LNCAP (cell line): Measurements from ENCODE around the gene LRP1B.

Source experiments
- CTCF ChIP-seq: fragments of 450-650 bp; IDR thresholded peaks from 2 replicates; pipeline ENCODE4 v1.5.1; 2017; ENCODE audit warnings: mild to moderate bottlenecking

The LRP1B gene

GRCh38 chr2:140200307-140200706, 1930.5 kb downstream of the LRP1B start:
- no peak for TF ChIP-seq CTCF

- TF ChIP-seq CTCF: no peak
Observed at GRCh38 chr2:140199312-140199711, 1931.5 kb downstream of the LRP1B start.

GRCh38 chr2:140187086-140187485, 1943.7 kb downstream of the LRP1B start:
- TF ChIP-seq CTCF: no peak

- no peak for TF ChIP-seq CTCF
Observed at GRCh38 chr2:140186313-140186712, 1944.5 kb downstream of the LRP1B start.

GRCh38 chr2:140185076-140185475, 1945.7 kb downstream of the LRP1B start:
- no peak for TF ChIP-seq CTCF

GRCh38 chr2:140183056-140183765, 1947.6 kb downstream of the LRP1B start:
- no peak for TF ChIP-seq CTCF
